ENCODE measurements around the gene TCF7. TPM values are rescaled to one million over a fixed set of nuclear protein-coding genes. Genes with fewer than 3 reads are reported as not detected.

Gene TCF7
- total RNA-seq, 1 donor from 2014 or later: 0.13 TPM

GRCh38 chr5:134177369-134178095 is 63.1 kb downstream of the TCF7 start:
- no peak for DNase-seq (ENCODE audit: low read depth in 2 of 2)

DNA sequence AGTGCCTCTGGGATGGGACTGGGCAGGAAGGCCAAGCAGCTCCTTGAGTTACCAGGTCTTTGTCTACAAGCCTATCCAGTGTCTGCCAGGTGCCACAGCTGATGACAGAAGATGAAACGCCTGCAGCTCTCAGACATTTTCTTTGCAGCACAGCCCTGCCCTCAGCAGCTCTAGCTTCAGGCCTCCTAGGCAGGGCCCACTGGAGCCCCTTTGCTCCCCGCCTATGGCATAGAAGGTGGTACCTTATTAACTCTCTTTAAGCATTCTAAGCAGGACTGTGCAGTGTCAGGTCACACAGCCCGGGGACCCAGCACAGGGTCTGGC is 63.6 kb downstream of the TCF7 start:
- DNase-seq (ENCODE audit: low read depth in 2 of 2): no peak

- no peak for DNase-seq (ENCODE audit: low read depth in 2 of 2)
Observed at GRCh38 chr5:134183481-134183880, 69.0 kb downstream of the TCF7 start.

GRCh38 chr5:134184155-134185135 is 70.0 kb downstream of the TCF7 start:
- DNase-seq (ENCODE audit: low read depth in 2 of 2): peak; percentile 40 to 67

DNA sequence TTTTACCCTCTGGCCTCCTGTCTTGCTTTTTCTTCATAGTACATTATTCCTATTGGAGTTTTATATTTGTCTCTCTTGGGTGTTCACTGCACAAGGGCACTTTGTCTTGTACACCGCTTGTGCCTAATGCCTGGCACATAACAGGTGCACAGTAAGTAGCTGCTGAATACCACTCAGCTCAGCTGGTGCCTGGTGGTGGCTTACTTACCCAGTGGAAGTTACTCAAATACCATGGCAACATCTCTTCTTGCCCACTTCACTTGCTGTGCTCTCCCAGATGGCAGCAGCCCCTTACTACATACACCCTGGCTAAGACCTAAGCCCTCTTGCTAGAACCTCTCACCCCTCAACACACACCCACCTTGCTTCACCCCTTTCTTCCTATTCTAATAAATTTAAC is 73.6 kb downstream of the TCF7 start:
- DNase-seq (ENCODE audit: low read depth in 2 of 2): no peak

GRCh38 chr5:134189031-134189430 is 74.5 kb downstream of the TCF7 start:
- DNase-seq (ENCODE audit: low read depth in 2 of 2): no peak

GRCh38 chr5:134195666-134196065 is 81.2 kb downstream of the TCF7 start:
- no peak for DNase-seq (ENCODE audit: low read depth in 2 of 2)

Other genes with a start within 250 kb of the TCF7 start
- gene C5orf15, start 146.1 kb upstream of the TCF7 start, total RNA-seq: 23.0 and 28.3 TPM in 2 replicates
- 252 and 281 TPM in 2 replicates for gene VDAC1, start 109.7 kb upstream of the TCF7 start, total RNA-seq
- 134 and 173 TPM in 2 replicates for gene SKP1, start 62.3 kb downstream of the TCF7 start, total RNA-seq
- 43.5 and 49.6 TPM in 2 replicates for gene PPP2CA, start 111.4 kb downstream of the TCF7 start, total RNA-seq

Data from dermis microvascular lymphatic vessel endothelial cell (primary cell).